Colonic mucosa (tissue), 4 donors: ENCODE results near the gene KRT7. TPM values are rescaled to one million over a fixed set of nuclear protein-coding genes. Genes with fewer than 3 reads are reported as not detected.

Experiments
- DNase-seq: peaks from one replicate; pipeline ENCODE4 v3.0.0-alpha.2; 2020
- H3K27ac ChIP-seq: fragments of 200-600 bp; one replicate; pipeline ENCODE4 v1.8.0; 2021
- H3K27me3 ChIP-seq: fragments of 200-600 bp; one replicate; pipeline ENCODE4 v1.8.0; 2021
- H3K36me3 ChIP-seq: fragments of 200-600 bp; one replicate; pipeline ENCODE4 v1.8.0; 2021
- H3K4me1 ChIP-seq: fragments of 200-600 bp; one replicate; pipeline ENCODE4 v1.8.0; 2021; ENCODE audit warnings: mild to moderate bottlenecking
- H3K4me3 ChIP-seq: fragments of 200-600 bp; one replicate; pipeline ENCODE4 v1.8.0; 2021
- H3K9ac ChIP-seq, 2 donors: one replicate each; pipeline ENCODE4 v1.7.0; 2013; ENCODE audit warnings: control low read depth in 2 of 2, low read depth in 2 of 2, low read length in 2 of 2
- H3K9me3 ChIP-seq: fragments of 200-600 bp; one replicate; pipeline ENCODE4 v1.8.0; 2021
- CTCF ChIP-seq: fragments of 200-600 bp; IDR thresholded peaks from one replicate; pipeline ENCODE4 v1.8.0; 2022; ENCODE audit warnings: antibody characterized with exemption, mild to moderate bottlenecking
- intact Hi-C: fragments of 100-400 bp; cut with DNase I; formaldehyde crosslinking; loops from one replicate; pipeline ENCODE4 v1.14.1; 2022
- total RNA-seq, 2 donors: library from RNA; stranded (reverse); fragmentation: NEBNext Ultra II Directional in 1 of 2; extraction: Animal tissue kit (Norgen Biotek cat#: 25700) in 1 of 2; gene quantifications; one replicate each; pipeline ENCODE4 v1.2.1, GENCODE V29; 2021
- donor health status: healthy.
- donor health status: DM: no; HTN: no; CAD: no.
- donor health status: DM: no; HTN: no; CAD: no.

The KRT7 gene
- total RNA-seq, 2 donors from 2014 or later: 2.1 to 4.0 TPM

GRCh38 chr12:52216807-52217206, 16.2 kb upstream of the KRT7 start:
- H3K27ac ChIP-seq: no peak overlapping the region
- no peak overlapping the region for H3K9ac ChIP-seq
- no peak for DNase-seq
- no peaks in the 10 kb centered on the region for H3K27me3 ChIP-seq
- no peak for TF ChIP-seq CTCF
- H3K9me3 ChIP-seq: no peaks in the 10 kb centered on the region
- H3K4me1 ChIP-seq: peaks cover 3% of the 10 kb centered on the region
- no peak overlapping the region for H3K4me3 ChIP-seq
- no peaks in the 10 kb centered on the region for H3K36me3 ChIP-seq
- intact Hi-C loops: no loop called here

GRCh38 chr12:52217223-52217622, 15.8 kb upstream of the KRT7 start:
- Histone ChIP-seq H3K27ac (no peak overlapping the region), H3K36me3 (no peaks in the 10 kb centered on the region), H3K27me3 (no peaks in the 10 kb centered on the region), H3K9me3 (no peaks in the 10 kb centered on the region), H3K4me1 (peaks cover 3% of the 10 kb centered on the region), H3K9ac (no peak overlapping the region), H3K4me3 (no peak overlapping the region)
- DNase-seq: peak; percentile 93
- TF ChIP-seq CTCF: no peak
- intact Hi-C loops: no loop called here

GRCh38 chr12:52218001-52218400, 15.0 kb upstream of the KRT7 start:
- no peak for DNase-seq
- Histone ChIP-seq H3K27me3 (no peaks in the 10 kb centered on the region), H3K4me3 (no peak overlapping the region), H3K9me3 (no peaks in the 10 kb centered on the region), H3K9ac (no peak overlapping the region), H3K4me1 (peaks cover 3% of the 10 kb centered on the region), H3K36me3 (no peaks in the 10 kb centered on the region), H3K27ac (no peak overlapping the region)
- no peak for TF ChIP-seq CTCF
- intact Hi-C loops: no loop called here

- intact Hi-C loops: no loop called here
- Histone ChIP-seq H3K4me1 (peaks cover 3% of the 10 kb centered on the region), H3K27me3 (no peaks in the 10 kb centered on the region), H3K4me3 (no peak overlapping the region), H3K9ac (no peak overlapping the region), H3K9me3 (no peaks in the 10 kb centered on the region), H3K27ac (no peak overlapping the region), H3K36me3 (no peaks in the 10 kb centered on the region)
- no peak for TF ChIP-seq CTCF
- no peak for DNase-seq
Measured at GRCh38 chr12:52220477-52220876, 12.6 kb upstream of the KRT7 start.

- TF ChIP-seq CTCF: no peak
- Histone ChIP-seq H3K9ac (no peak overlapping the region), H3K27ac (no peak overlapping the region), H3K27me3 (no peaks in the 10 kb centered on the region), H3K36me3 (no peaks in the 10 kb centered on the region), H3K4me3 (no peak overlapping the region), H3K9me3 (no peaks in the 10 kb centered on the region), H3K4me1 (peaks cover 3% of the 10 kb centered on the region)
- DNase-seq: no peak
- intact Hi-C loops: no loop called here
Measured at GRCh38 chr12:52221070-52221781, 11.8 kb upstream of the KRT7 start.
